GM23338 (cell line): ENCODE results near the gene LRMDA. TPM values are rescaled to one million over a fixed set of nuclear protein-coding genes. Genes with fewer than 3 reads are reported as not detected.

Experiments
- ATAC-seq: fragments of 200-7000 bp; cut with Tn5 transposase; 3 replicates; pipeline ENCODE4 v1.9.1; 2020
- DNase-seq: peaks from one replicate; pipeline ENCODE4 v3.0.0-alpha.2; 2015; ENCODE audit warnings: low spot score
- H2AFZ ChIP-seq: fragments of 200-600 bp; sonication (generic); 2 replicates; pipeline ENCODE4 v1.8.0; 2016; ENCODE audit warnings: antibody characterized with exemption, mild to moderate bottlenecking, moderate library complexity
- H3F3A ChIP-seq: fragments of 200-600 bp; sonication (generic); replicated peaks from 2 replicates; pipeline ENCODE4 v1.8.0; 2017; ENCODE audit warnings: antibody characterized with exemption, mixed run types, low read depth
- H3K27ac ChIP-seq: fragments of 200-600 bp; sonication (generic); 2 replicates; pipeline ENCODE4 v1.6.1; 2016; ENCODE audit warnings: low read depth
- H3K27me3 ChIP-seq: fragments of 200-600 bp; sonication (generic); 2 replicates; pipeline ENCODE4 v1.8.0; 2016; ENCODE audit warnings: mild to moderate bottlenecking, mixed run types, moderate library complexity; ENCODE audit not compliant: insufficient read depth
- H3K36me3 ChIP-seq: fragments of 200-600 bp; sonication (generic); 2 replicates; pipeline ENCODE4 v1.8.0; 2016; ENCODE audit warnings: mild to moderate bottlenecking; ENCODE audit not compliant: insufficient read depth
- H3K4me1 ChIP-seq: fragments of 200-600 bp; sonication (generic); 2 replicates; pipeline ENCODE4 v1.8.0; 2016; ENCODE audit warnings: mild to moderate bottlenecking, moderate library complexity; ENCODE audit not compliant: insufficient read depth
- H3K4me2 ChIP-seq: fragments of 200-600 bp; sonication (generic); 2 replicates; pipeline ENCODE4 v1.7.1; 2017; ENCODE audit warnings: mixed run types
- H3K4me3 ChIP-seq: fragments of 200-600 bp; sonication (generic); 2 replicates; pipeline ENCODE4 v1.6.1; 2016; ENCODE audit warnings: mixed run types
- H3K79me2 ChIP-seq: fragments of 200-600 bp; sonication (generic); replicated peaks from 2 replicates; pipeline ENCODE4 v1.8.0; 2017; ENCODE audit warnings: mild to moderate bottlenecking; ENCODE audit not compliant: insufficient read depth
- H3K9me2 ChIP-seq: fragments of 200-600 bp; sonication (generic); 2 replicates; pipeline ENCODE4 v1.8.0; 2017; ENCODE audit not compliant: insufficient read depth
- H4K20me1 ChIP-seq: fragments of 200-600 bp; sonication (generic); replicated peaks from 2 replicates; pipeline ENCODE4 v1.8.0; 2017; ENCODE audit warnings: mild to moderate bottlenecking; ENCODE audit not compliant: insufficient read depth
- H3K27ac Mint-ChIP-seq: 2 replicates; pipeline ENCODE4 v1.8.0; 2020; ENCODE audit warnings: inconsistent platforms, mild to moderate bottlenecking, moderate library complexity, mixed read lengths
- H3K27me3 Mint-ChIP-seq: 3 replicates; pipeline ENCODE4 v1.8.0; 2022; ENCODE audit warnings: low read depth, mild to moderate bottlenecking, moderate library complexity, mixed read lengths, inconsistent platforms; ENCODE audit not compliant: insufficient read depth, poor library complexity
- H3K36me3 Mint-ChIP-seq: 3 replicates; pipeline ENCODE4 v1.8.0; 2021; ENCODE audit warnings: low read depth, mild to moderate bottlenecking, inconsistent platforms, moderate library complexity, mixed read lengths
- H3K4me1 Mint-ChIP-seq: 3 replicates; pipeline ENCODE4 v1.8.0; 2020; ENCODE audit warnings: mild to moderate bottlenecking, inconsistent platforms, mixed read lengths
- H3K4me3 Mint-ChIP-seq: 3 replicates; pipeline ENCODE4 v1.8.0; 2021; ENCODE audit warnings: moderate library complexity, mild to moderate bottlenecking, inconsistent platforms, mixed read lengths
- H3K9me3 Mint-ChIP-seq: 3 replicates; pipeline ENCODE4 v1.8.0; 2020; ENCODE audit warnings: moderate library complexity, mild to moderate bottlenecking, inconsistent platforms, mixed read lengths
- CREB1 ChIP-seq: fragments of 250-450 bp; sonication (Bioruptor Pico); IDR thresholded peaks from 2 replicates; pipeline ENCODE4 v1.5.0; 2020; ENCODE audit warnings: low read depth, mild to moderate bottlenecking, moderate library complexity
- EZH2 ChIP-seq: fragments of 200-600 bp; sonication (generic); IDR thresholded peaks from one replicate; pipeline ENCODE4 v1.8.0; 2017; ENCODE audit warnings: antibody characterized with exemption, mild to moderate bottlenecking, low read depth; ENCODE audit not compliant: unreplicated experiment
- EZH2phosphoT487 ChIP-seq: fragments of 200-600 bp; sonication (generic); IDR thresholded peaks from one replicate; pipeline ENCODE4 v1.8.1; 2018; ENCODE audit warnings: antibody characterized with exemption; ENCODE audit not compliant: unreplicated experiment
- POLR2AphosphoS5 ChIP-seq: IDR thresholded peaks from 2 replicates; pipeline ENCODE4 v1.6.1; 2016; ENCODE audit warnings: antibody characterized with exemption, low read depth
- STAT1 ChIP-seq: IDR thresholded peaks from one replicate; pipeline ENCODE4 v1.6.1; 2016; ENCODE audit warnings: antibody characterized with exemption; ENCODE audit not compliant: unreplicated experiment
- ZNF114 ChIP-seq: fragments of 250-450 bp; sonication (Bioruptor Pico); IDR thresholded peaks from 2 replicates; pipeline ENCODE4 v1.5.0; 2020; ENCODE audit warnings: mild to moderate bottlenecking, moderate library complexity
- ZNF331 ChIP-seq: fragments of 250-450 bp; sonication (Bioruptor Pico); IDR thresholded peaks from 2 replicates; pipeline ENCODE4 v1.5.0; 2020; ENCODE audit warnings: low read depth, mild to moderate bottlenecking, moderate library complexity
- polyA plus RNA-seq: library from polyadenylated mRNA; unstranded; fragments of >200 nt; fragmentation: Nextera tagmentation; extraction: Ambion mirVana; gene quantifications from 2 replicates; pipeline ENCODE4 v1.2.1, GENCODE V29; 2016
- total RNA-seq: library from RNA; depleted of rRNA; stranded (reverse); fragments of >200 nt; shearing (Covaris generic); gene quantifications from 2 replicates; pipeline ENCODE4 v1.2.3, GENCODE V29; 2014
- TF ChIP-seq, protein P1 (sequence below): IDR thresholded peaks from one replicate; pipeline ENCODE4 v1.6.1; 2018; ENCODE audit warnings: antibody characterized with exemption; ENCODE audit not compliant: unreplicated experiment
- TF ChIP-seq, protein P2 (sequence below), 2 experiments: fragments of 200-600 bp in 1 of 2; sonication (generic) in 1 of 2; conservative IDR thresholded peaks; 2 replicates each; pipeline versions ENCODE4 v1.5.1 to v1.6.1; 2016 to 2017; ENCODE audit warnings: antibody characterized with exemption in 2 of 2, low read depth in 2 of 2, mild to moderate bottlenecking in 2 of 2, moderate library complexity in 1 of 2
- TF ChIP-seq, protein P3 (sequence below): IDR thresholded peaks from 2 replicates; pipeline ENCODE4 v1.6.1; 2016; ENCODE audit warnings: antibody characterized with exemption

LRMDA gene
- total and polyA plus RNA-seq, 2 experiments from 2014 or later: 0.90 to 1.8 TPM

DNA sequence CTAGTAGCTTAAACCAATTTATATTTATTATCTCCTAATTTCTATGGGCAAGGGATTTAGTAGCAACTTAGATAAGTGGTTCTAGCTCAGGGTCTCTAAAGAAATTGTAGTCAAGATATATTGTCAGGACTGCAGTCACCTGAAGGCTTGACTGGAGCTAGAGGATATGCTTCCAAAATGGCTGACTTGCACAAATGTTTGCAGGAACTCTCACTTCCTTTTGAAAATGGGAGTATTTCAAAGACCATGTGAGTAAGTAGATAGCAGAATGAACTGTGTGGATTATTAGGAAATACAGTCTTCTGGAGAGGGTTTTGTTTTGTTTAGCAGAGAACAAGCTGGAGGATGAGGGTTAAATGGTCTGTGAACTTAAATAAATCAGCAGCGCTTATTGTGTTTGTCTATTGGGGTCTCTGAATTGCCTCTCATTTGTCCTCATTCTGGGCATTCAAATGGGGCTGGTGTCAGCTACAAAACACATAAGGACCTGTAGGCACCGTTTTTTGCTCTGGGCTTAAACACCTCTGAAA is 524.6 kb downstream of the LRMDA start:
- Mint-ChIP-seq H3K27ac (no peak overlapping the region), H3K36me3 (no peaks in the 10 kb centered on the region), H3K27me3 (no peaks in the 10 kb centered on the region), H3K9me3 (no peaks in the 10 kb centered on the region), H3K4me3 (no peak overlapping the region), H3K4me1 (no peaks in the 10 kb centered on the region)
- ATAC-seq: no peak
- Histone ChIP-seq H3K9me2 (no peaks in the 10 kb centered on the region), H3K79me2 (no peaks in the 10 kb centered on the region), H3F3A (no peaks in the 10 kb centered on the region), H2AFZ (no peak overlapping the region), H3K4me1 (no peaks in the 10 kb centered on the region), H3K4me3 (no peak overlapping the region), H3K27ac (no peak overlapping the region), H3K4me2 (no peak overlapping the region), H3K27me3 (no peaks in the 10 kb centered on the region), H3K36me3 (no peaks in the 10 kb centered on the region), H4K20me1 (no peaks in the 10 kb centered on the region)
- DNase-seq: no peak
- TF ChIP-seq STAT1 (no peak), CREB1 (CRISPR knock-in tag) (no peak), EZH2 (no peak), POLR2AphosphoS5 (no peak), ZNF114 (CRISPR knock-in tag) (no peak), EZH2phosphoT487 (no peak), ZNF331 (CRISPR knock-in tag) (no peak)
- TF ChIP-seq, protein P1, sequence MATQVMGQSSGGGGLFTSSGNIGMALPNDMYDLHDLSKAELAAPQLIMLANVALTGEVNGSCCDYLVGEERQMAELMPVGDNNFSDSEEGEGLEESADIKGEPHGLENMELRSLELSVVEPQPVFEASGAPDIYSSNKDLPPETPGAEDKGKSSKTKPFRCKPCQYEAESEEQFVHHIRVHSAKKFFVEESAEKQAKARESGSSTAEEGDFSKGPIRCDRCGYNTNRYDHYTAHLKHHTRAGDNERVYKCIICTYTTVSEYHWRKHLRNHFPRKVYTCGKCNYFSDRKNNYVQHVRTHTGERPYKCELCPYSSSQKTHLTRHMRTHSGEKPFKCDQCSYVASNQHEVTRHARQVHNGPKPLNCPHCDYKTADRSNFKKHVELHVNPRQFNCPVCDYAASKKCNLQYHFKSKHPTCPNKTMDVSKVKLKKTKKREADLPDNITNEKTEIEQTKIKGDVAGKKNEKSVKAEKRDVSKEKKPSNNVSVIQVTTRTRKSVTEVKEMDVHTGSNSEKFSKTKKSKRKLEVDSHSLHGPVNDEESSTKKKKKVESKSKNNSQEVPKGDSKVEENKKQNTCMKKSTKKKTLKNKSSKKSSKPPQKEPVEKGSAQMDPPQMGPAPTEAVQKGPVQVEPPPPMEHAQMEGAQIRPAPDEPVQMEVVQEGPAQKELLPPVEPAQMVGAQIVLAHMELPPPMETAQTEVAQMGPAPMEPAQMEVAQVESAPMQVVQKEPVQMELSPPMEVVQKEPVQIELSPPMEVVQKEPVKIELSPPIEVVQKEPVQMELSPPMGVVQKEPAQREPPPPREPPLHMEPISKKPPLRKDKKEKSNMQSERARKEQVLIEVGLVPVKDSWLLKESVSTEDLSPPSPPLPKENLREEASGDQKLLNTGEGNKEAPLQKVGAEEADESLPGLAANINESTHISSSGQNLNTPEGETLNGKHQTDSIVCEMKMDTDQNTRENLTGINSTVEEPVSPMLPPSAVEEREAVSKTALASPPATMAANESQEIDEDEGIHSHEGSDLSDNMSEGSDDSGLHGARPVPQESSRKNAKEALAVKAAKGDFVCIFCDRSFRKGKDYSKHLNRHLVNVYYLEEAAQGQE: no peak
- TF ChIP-seq, protein P2, sequence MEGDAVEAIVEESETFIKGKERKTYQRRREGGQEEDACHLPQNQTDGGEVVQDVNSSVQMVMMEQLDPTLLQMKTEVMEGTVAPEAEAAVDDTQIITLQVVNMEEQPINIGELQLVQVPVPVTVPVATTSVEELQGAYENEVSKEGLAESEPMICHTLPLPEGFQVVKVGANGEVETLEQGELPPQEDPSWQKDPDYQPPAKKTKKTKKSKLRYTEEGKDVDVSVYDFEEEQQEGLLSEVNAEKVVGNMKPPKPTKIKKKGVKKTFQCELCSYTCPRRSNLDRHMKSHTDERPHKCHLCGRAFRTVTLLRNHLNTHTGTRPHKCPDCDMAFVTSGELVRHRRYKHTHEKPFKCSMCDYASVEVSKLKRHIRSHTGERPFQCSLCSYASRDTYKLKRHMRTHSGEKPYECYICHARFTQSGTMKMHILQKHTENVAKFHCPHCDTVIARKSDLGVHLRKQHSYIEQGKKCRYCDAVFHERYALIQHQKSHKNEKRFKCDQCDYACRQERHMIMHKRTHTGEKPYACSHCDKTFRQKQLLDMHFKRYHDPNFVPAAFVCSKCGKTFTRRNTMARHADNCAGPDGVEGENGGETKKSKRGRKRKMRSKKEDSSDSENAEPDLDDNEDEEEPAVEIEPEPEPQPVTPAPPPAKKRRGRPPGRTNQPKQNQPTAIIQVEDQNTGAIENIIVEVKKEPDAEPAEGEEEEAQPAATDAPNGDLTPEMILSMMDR (conservative IDR thresholded peaks at IDR 0.05; ENCODE audit: low read depth in 2 of 2): no peak
- TF ChIP-seq, protein P3, sequence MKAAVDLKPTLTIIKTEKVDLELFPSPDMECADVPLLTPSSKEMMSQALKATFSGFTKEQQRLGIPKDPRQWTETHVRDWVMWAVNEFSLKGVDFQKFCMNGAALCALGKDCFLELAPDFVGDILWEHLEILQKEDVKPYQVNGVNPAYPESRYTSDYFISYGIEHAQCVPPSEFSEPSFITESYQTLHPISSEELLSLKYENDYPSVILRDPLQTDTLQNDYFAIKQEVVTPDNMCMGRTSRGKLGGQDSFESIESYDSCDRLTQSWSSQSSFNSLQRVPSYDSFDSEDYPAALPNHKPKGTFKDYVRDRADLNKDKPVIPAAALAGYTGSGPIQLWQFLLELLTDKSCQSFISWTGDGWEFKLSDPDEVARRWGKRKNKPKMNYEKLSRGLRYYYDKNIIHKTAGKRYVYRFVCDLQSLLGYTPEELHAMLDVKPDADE: no peak
